H1 (cell line): ENCODE measurements around the gene RGS6. TPM values are rescaled to one million over a fixed set of nuclear protein-coding genes. Genes with fewer than 3 reads are reported as not detected.

Experiments used
- CTCF ChIA-PET: fragments of 300-600 bp; sonication (Branson Sonifier 250); formaldehyde crosslinking; loops from one replicate; lab custom pipeline; 2021; ENCODE audit not compliant: partially characterized antibody; lab: Charles Lee
- POLR2A ChIA-PET: fragments of 300-600 bp; sonication (Branson Sonifier 250); formaldehyde crosslinking; loops from one replicate; lab custom pipeline; 2021; ENCODE audit warnings: inconsistent platforms; ENCODE audit not compliant: partially characterized antibody; lab: Charles Lee
- DNase-seq, 2 experiments: peaks; one replicate each; pipeline versions ENCODE4 v3.0.0 to v3.0.0-alpha.2; 2010 to 2022; ENCODE audit warnings: low spot score in 2 of 2, low read depth in 1 of 2, mixed read lengths in 1 of 2
- FAIRE-seq: peaks from 2 replicates; lab custom pipeline; 2011; peaks lifted over from hg19 to GRCh38; lab: Jason Lieb, UNC
- H2AFZ ChIP-seq: 2 replicates; pipeline ENCODE4 v1.8.1; 2012; ENCODE audit warnings: low read length, inconsistent platforms
- H2AK5ac ChIP-seq: 2 replicates; pipeline ENCODE4 v1.6.1; 2013; ENCODE audit warnings: low read depth, low read length
- H2BK120ac ChIP-seq: replicated peaks from 2 replicates; pipeline ENCODE3; 2013; ENCODE audit warnings: low read depth, low read length, inconsistent platforms
- H2BK12ac ChIP-seq: 2 replicates; pipeline ENCODE4 v1.6.1; 2013; ENCODE audit warnings: low read depth, low read length
- H2BK15ac ChIP-seq: 2 replicates; pipeline ENCODE4 v1.6.1; 2013; ENCODE audit warnings: low read length
- H2BK20ac ChIP-seq: 2 replicates; pipeline ENCODE4 v1.6.1; 2013; ENCODE audit warnings: low read length
- H2BK5ac ChIP-seq: 2 replicates; pipeline ENCODE4 v1.6.1; 2013; ENCODE audit warnings: low read depth, low read length
- H3K14ac ChIP-seq: 2 replicates; pipeline ENCODE4 v1.6.1; 2013; ENCODE audit warnings: inconsistent platforms; ENCODE audit not compliant: insufficient read length
- H3K18ac ChIP-seq: 2 replicates; pipeline ENCODE4 v1.6.1; 2013; ENCODE audit warnings: low read length; ENCODE audit errors: extremely low read depth
- H3K23ac ChIP-seq: 2 replicates; pipeline ENCODE4 v1.6.1; 2013; ENCODE audit warnings: inconsistent platforms; ENCODE audit not compliant: insufficient read length
- H3K23me2 ChIP-seq: 2 replicates; pipeline ENCODE4 v1.6.1; 2013; ENCODE audit warnings: low read depth, low read length
- H3K27ac ChIP-seq: 2 replicates; pipeline ENCODE4 v1.6.1; 2011; ENCODE audit warnings: low read depth, low read length, inconsistent platforms
- H3K27me3 ChIP-seq, 4 experiments: replicated peaks in 1 of 4; 1 replicate in 1 of 4; 2 replicates in 3 of 4; pipeline versions ENCODE4 v1.6.1 to v1.8.1; 2011 to 2013; ENCODE audit warnings: low read length in 3 of 4, mild to moderate bottlenecking in 3 of 4, inconsistent platforms in 2 of 4, mixed read lengths in 2 of 4, moderate library complexity in 1 of 4; ENCODE audit not compliant: control insufficient read depth in 3 of 4, insufficient read depth in 3 of 4; ENCODE audit errors: extremely low read depth in 1 of 4
- H3K36me3 ChIP-seq, 4 experiments: 2 replicates each; pipeline versions ENCODE4 v1.6.1 to v1.8.1; 2011 to 2013; ENCODE audit warnings: mild to moderate bottlenecking in 4 of 4, low read length in 3 of 4, moderate library complexity in 2 of 4, control low read depth in 1 of 4, inconsistent platforms in 1 of 4; ENCODE audit not compliant: insufficient read depth in 4 of 4, control insufficient read depth in 2 of 4
- H3K4ac ChIP-seq: replicated peaks from 2 replicates; pipeline ENCODE3; 2013; ENCODE audit warnings: low read length, low read depth, mixed read lengths, inconsistent platforms; ENCODE audit not compliant: insufficient read length
- H3K4me1 ChIP-seq, 4 experiments: replicated peaks in 1 of 4; 1 replicate in 1 of 4; 2 replicates in 3 of 4; pipeline versions ENCODE4 v1.6.1 to v1.8.1; 2011 to 2013; ENCODE audit warnings: low read length in 3 of 4, inconsistent platforms in 2 of 4, mixed read lengths in 1 of 4; ENCODE audit not compliant: insufficient read depth in 4 of 4, control insufficient read depth in 3 of 4
- H3K4me2 ChIP-seq, 2 experiments: 2 replicates each; pipeline versions ENCODE4 v1.6.1 to v1.8.1; 2011 to 2013; ENCODE audit warnings: low read depth in 2 of 2, low read length in 2 of 2, control low read depth in 1 of 2, inconsistent platforms in 1 of 2, mild to moderate bottlenecking in 1 of 2; ENCODE audit not compliant: insufficient read depth in 1 of 2
- H3K4me3 ChIP-seq, 4 experiments: fragments of 200-600, 300-600 bp in 1 of 4; sonication (generic), shearing (Covaris generic), sonication (Bioruptor Twin) in 1 of 4; 2 replicates each; pipeline versions ENCODE4 v1.5.1 to v1.8.1; 2011 to 2016; ENCODE audit warnings: low read length in 4 of 4, low read depth in 3 of 4, control low read depth in 2 of 4, inconsistent platforms in 2 of 4, mild to moderate bottlenecking in 2 of 4, mixed read lengths in 1 of 4, moderate library complexity in 1 of 4; ENCODE audit not compliant: insufficient read depth in 2 of 4; ENCODE audit errors: extremely low read depth in 1 of 4
- H3K56ac ChIP-seq: replicated peaks from 2 replicates; pipeline ENCODE3; 2013; ENCODE audit warnings: low read depth, mild to moderate bottlenecking, mixed read lengths, low read length, inconsistent platforms; ENCODE audit not compliant: insufficient read length
- H3K79me1 ChIP-seq: 2 replicates; pipeline ENCODE4 v1.6.1; 2013; ENCODE audit warnings: low read depth, low read length, control low read depth
- H3K79me2 ChIP-seq, 2 experiments: 2 replicates each; pipeline versions ENCODE4 v1.6.1 to v1.8.1; 2012 to 2013; ENCODE audit warnings: low read length in 2 of 2, mild to moderate bottlenecking in 2 of 2, inconsistent platforms in 1 of 2; ENCODE audit not compliant: insufficient read depth in 2 of 2, control insufficient read depth in 1 of 2
- H3K9ac ChIP-seq, 4 experiments: replicated peaks in 1 of 4; 1 replicate in 1 of 4; 2 replicates in 3 of 4; pipeline versions ENCODE4 v1.6.1 to v1.8.1; 2011 to 2013; ENCODE audit warnings: low read depth in 3 of 4, low read length in 3 of 4, control low read depth in 2 of 4, mild to moderate bottlenecking in 2 of 4, moderate library complexity in 2 of 4, inconsistent platforms in 1 of 4; ENCODE audit errors: extremely low read depth in 1 of 4
- H3K9me3 ChIP-seq, 2 experiments: 2 replicates each; pipeline versions ENCODE4 v1.6.1 to v1.8.1; 2012 to 2013; ENCODE audit warnings: mild to moderate bottlenecking in 2 of 2, moderate library complexity in 2 of 2, control low read depth in 1 of 2, inconsistent platforms in 1 of 2, low read depth in 1 of 2, low read length in 1 of 2, mixed read lengths in 1 of 2; ENCODE audit not compliant: insufficient read depth in 2 of 2
- H4K20me1 ChIP-seq, 2 experiments: replicated peaks in 1 of 2; 2 replicates each; pipeline versions ENCODE3 to v1.8.1; 2011 to 2013; ENCODE audit warnings: inconsistent platforms in 2 of 2, low read length in 2 of 2, mild to moderate bottlenecking in 1 of 2; ENCODE audit not compliant: insufficient read depth in 2 of 2, control insufficient read depth in 1 of 2
- H4K5ac ChIP-seq: 2 replicates; pipeline ENCODE4 v1.6.1; 2013; ENCODE audit warnings: low read length, low read depth, mixed read lengths, inconsistent platforms; ENCODE audit not compliant: insufficient read length
- H4K8ac ChIP-seq: 2 replicates; pipeline ENCODE4 v1.8.0; 2013; ENCODE audit warnings: mild to moderate bottlenecking, moderate library complexity, low read length, inconsistent platforms; ENCODE audit not compliant: insufficient read depth; ENCODE audit errors: extremely low read depth
- H4K91ac ChIP-seq: replicated peaks from 2 replicates; pipeline ENCODE3; 2013; ENCODE audit warnings: low read length, mixed read lengths, inconsistent platforms; ENCODE audit not compliant: insufficient read length
- BACH1 ChIP-seq: IDR thresholded peaks from 2 replicates; pipeline ENCODE4 v1.6.1; 2012; ENCODE audit warnings: low read length, improper control_type of control experiment
- CBX5 ChIP-seq: fragments of 300-800, 300-1000 bp; sonication (generic); IDR thresholded peaks from 2 replicates; pipeline ENCODE4 v1.7.1; 2016; ENCODE audit warnings: antibody characterized with exemption, low read length, low read depth
- SP2 ChIP-seq: IDR thresholded peaks from 2 replicates; pipeline ENCODE4 v1.6.1; 2012; ENCODE audit warnings: mild to moderate bottlenecking, low read length, inconsistent platforms
- TCF12 ChIP-seq: IDR thresholded peaks from 2 replicates; pipeline ENCODE4 v1.6.1; 2011; ENCODE audit warnings: low read depth, mild to moderate bottlenecking, low read length
- WGBS, 2 experiments: shearing (Covaris generic) in 1 of 2; methylation state at CpG; one replicate each; pipeline versions ENCODE4 v1.1.6 to v1.1.7; 2013 to 2015; ENCODE audit warnings: low lambda C conversion rate in 2 of 2, mixed read lengths in 2 of 2, inconsistent platforms in 1 of 2, low coverage in 1 of 2, missing lambda C conversion rate in 1 of 2; ENCODE audit not compliant: insufficient replicate concordance in 2 of 2, insufficient coverage in 1 of 2, insufficient read length in 1 of 2; ENCODE audit errors: extremely low coverage in 1 of 2, missing lambda C conversion rate in 1 of 2; 5-methylcytosine and 5-hydroxymethylcytosine counted together
- polyA plus RNA-seq, 7 experiments: library from polyadenylated mRNA; depleted of rRNA in 3 of 7; stranded (reverse) in 5 of 7; unstranded in 2 of 7; fragments of >200 nt in 5 of 7; fragments of 200-250 nt in 2 of 7; gene quantifications; 1 replicate in 5 of 7; 2 replicates in 1 of 7; 4 replicates in 1 of 7; pipeline versions ENCODE4 v1.2.1 to v1.2.3, GENCODE V29; 2011 to 2013; ENCODE audit warnings: missing spikeins in 2 of 7, mixed read lengths in 2 of 7
- total RNA-seq: library from RNA; stranded (reverse); fragmentation: NEBNext Ultra II Directional; extraction: Animal tissue kit (Norgen Biotek cat#: 25700); gene quantifications from 2 replicates; pipeline ENCODE4 v1.2.1, GENCODE V29; 2021

RGS6 gene
- total and polyA plus RNA-seq, 2 of the 8 experiments (the other 6 are each of a cell fraction or from before 2014, with no cell fraction given), result 0.26 to 1.1 TPM

DNA sequence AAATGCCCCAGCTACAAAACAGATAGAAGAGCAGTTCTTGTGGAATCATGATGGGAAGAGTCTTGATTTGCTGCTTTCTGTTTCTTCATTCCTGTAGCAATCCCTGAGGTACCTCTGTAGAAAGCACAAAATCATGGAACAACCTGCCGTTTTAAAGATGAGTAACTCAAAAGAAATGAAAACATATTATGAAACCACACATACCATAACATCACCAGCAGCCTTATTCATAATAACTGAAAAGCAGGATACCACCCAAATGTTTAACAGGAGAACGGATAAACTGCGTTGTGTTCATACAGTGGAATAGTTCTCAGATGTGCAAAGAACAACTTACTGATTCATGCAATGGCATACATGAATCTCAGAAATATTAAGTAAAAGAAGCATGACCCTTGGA, 188.1 kb downstream of the RGS6 start:
- ChIA-PET CTCF (interaction anchor here (1.4 kb wide), 2 partner anchors 16 kb away, joined by 4 to 6 read pairs; no protein-coding TSS in a partner anchor), POLR2A (no interaction called here)
- no peaks in the 10 kb centered on the region for H3K9me3 ChIP-seq
- H4K5ac ChIP-seq, result no peak overlapping the region
- no peak overlapping the region for H3K9ac ChIP-seq
- FAIRE-seq, result no peak
- H3K79me1 ChIP-seq, result no peaks in the 10 kb centered on the region
- no peak overlapping the region for H4K91ac ChIP-seq
- H2BK5ac ChIP-seq, result no peak overlapping the region
- H4K20me1 ChIP-seq, result no peaks in the 10 kb centered on the region
- WGBS, 2 experiments, result 90% methylated on average over 3 of the region's 3 CpGs; no CpG with 5 or more reads in 1 of the 2 experiments
- no peaks in the 10 kb centered on the region for H3K36me3 ChIP-seq
- H2AFZ ChIP-seq, result no peak overlapping the region
- no peak overlapping the region for H2AK5ac ChIP-seq
- no peak overlapping the region for H3K14ac ChIP-seq
- no peaks in the 10 kb centered on the region for H3K27me3 ChIP-seq
- H3K79me2 ChIP-seq, result no peaks in the 10 kb centered on the region
- no peak overlapping the region for H4K8ac ChIP-seq
- H3K4me3 ChIP-seq, result no peak overlapping the region
- H3K23ac ChIP-seq, result no peak overlapping the region
- H2BK12ac ChIP-seq, result no peak overlapping the region
- H3K4ac ChIP-seq, result no peak overlapping the region
- H3K23me2 ChIP-seq, result no peaks in the 10 kb centered on the region
- no peak overlapping the region for H3K56ac ChIP-seq
- no peak overlapping the region for H2BK15ac ChIP-seq
- no peak overlapping the region for H3K4me2 ChIP-seq
- no peaks in the 10 kb centered on the region for H3K4me1 ChIP-seq
- no peak overlapping the region for H2BK120ac ChIP-seq
- no peak overlapping the region for H3K18ac ChIP-seq
- DNase-seq, result no peak
- no peak for TF ChIP-seq SP2
- TF ChIP-seq BACH1, result no peak
- TF ChIP-seq TCF12, result no peak
- no peak for TF ChIP-seq CBX5
- no peak overlapping the region for H3K27ac ChIP-seq
- no peak overlapping the region for H2BK20ac ChIP-seq
